Ishikawa (cell line): Measurements from ENCODE around the gene ST7.

Experiments used
- CEBPB ChIP-seq: IDR thresholded peaks from 2 replicates; pipeline ENCODE4 v1.6.1; 2012
- CREB1 ChIP-seq: IDR thresholded peaks from 2 replicates; pipeline ENCODE4 v1.6.1; 2012; ENCODE audit warnings: low read depth
- EGR1 ChIP-seq: IDR thresholded peaks from 2 replicates; pipeline ENCODE4 v1.6.1; 2012
- EP300 ChIP-seq: IDR thresholded peaks from 2 replicates; pipeline ENCODE4 v1.6.1; 2012; ENCODE audit warnings: borderline replicate concordance
- FOXM1 ChIP-seq: IDR thresholded peaks from 2 replicates; pipeline ENCODE4 v1.6.1; 2012; ENCODE audit warnings: low read depth, borderline replicate concordance
- MAX ChIP-seq: IDR thresholded peaks from 2 replicates; pipeline ENCODE4 v1.6.1; 2012
- NFIC ChIP-seq: IDR thresholded peaks from 2 replicates; pipeline ENCODE4 v1.6.1; 2012
- RAD21 ChIP-seq: IDR thresholded peaks from 2 replicates; pipeline ENCODE4 v1.6.1; 2012; ENCODE audit warnings: low read depth
- REST ChIP-seq: IDR thresholded peaks from 2 replicates; pipeline ENCODE4 v1.6.1; 2012; ENCODE audit warnings: low read depth, mild to moderate bottlenecking
- TAF1 ChIP-seq: IDR thresholded peaks from 2 replicates; pipeline ENCODE4 v1.6.1; 2012; ENCODE audit warnings: low read depth, mild to moderate bottlenecking
- TCF12 ChIP-seq: IDR thresholded peaks from 2 replicates; pipeline ENCODE4 v1.6.1; 2012; ENCODE audit warnings: low read depth
- TEAD4 ChIP-seq: IDR thresholded peaks from 2 replicates; pipeline ENCODE4 v1.6.1; 2012
- YY1 ChIP-seq: IDR thresholded peaks from 2 replicates; pipeline ENCODE4 v1.6.1; 2012; ENCODE audit warnings: low read depth
- ZBTB7A ChIP-seq: IDR thresholded peaks from 2 replicates; pipeline ENCODE4 v1.6.1; 2012; ENCODE audit warnings: low read depth

The ST7 gene

GRCh38 chr7:117020591-117020973 is 67.3 kb downstream of the ST7 start:
- TF ChIP-seq FOXM1, result no peak
- TF ChIP-seq TEAD4, result no peak
- no peak for TF ChIP-seq TAF1
- no peak for TF ChIP-seq CREB1

GRCh38 chr7:117021366-117021765 is 68.1 kb downstream of the ST7 start:
- TF ChIP-seq YY1, result no peak

GRCh38 chr7:117021986-117022385 is 68.7 kb downstream of the ST7 start:
- TF ChIP-seq REST (no peak), TCF12 (no peak)

- TF ChIP-seq TAF1, result no peak
- TF ChIP-seq ZBTB7A, result no peak
- no peak for TF ChIP-seq REST
- no peak for TF ChIP-seq TCF12
- no peak for TF ChIP-seq YY1
- TF ChIP-seq CREB1, result no peak
- no peak for TF ChIP-seq FOXM1
- no peak for TF ChIP-seq RAD21
- TF ChIP-seq TEAD4, result no peak
- TF ChIP-seq EGR1, result no peak
- TF ChIP-seq EP300, result no peak
Observed at GRCh38 chr7:117023325-117023854, 70.1 kb downstream of the ST7 start.

GRCh38 chr7:117024811-117025210 is 71.5 kb downstream of the ST7 start:
- TF ChIP-seq YY1 (no peak), EGR1 (no peak), TAF1 (no peak), MAX (no peak), TCF12 (no peak), CREB1 (no peak), FOXM1 (no peak), CEBPB (no peak)

- TF ChIP-seq REST (no peak), NFIC (no peak), TCF12 (no peak), CEBPB (no peak), RAD21 (no peak)
Observed at GRCh38 chr7:117025891-117026290, 72.6 kb downstream of the ST7 start.

- TF ChIP-seq CREB1, result no peak
- TF ChIP-seq CEBPB, result no peak
- TF ChIP-seq REST, result no peak
- TF ChIP-seq NFIC, result no peak
- TF ChIP-seq EP300, result no peak
- no peak for TF ChIP-seq RAD21
- TF ChIP-seq TAF1, result no peak
- no peak for TF ChIP-seq MAX
- no peak for TF ChIP-seq FOXM1
- TF ChIP-seq EGR1, result no peak
- TF ChIP-seq ZBTB7A, result no peak
- no peak for TF ChIP-seq TCF12
- no peak for TF ChIP-seq TEAD4
Observed at GRCh38 chr7:117032810-117033209, 79.5 kb downstream of the ST7 start.
